ENCODE data around the gene USB1.

USB1 gene

DNA sequence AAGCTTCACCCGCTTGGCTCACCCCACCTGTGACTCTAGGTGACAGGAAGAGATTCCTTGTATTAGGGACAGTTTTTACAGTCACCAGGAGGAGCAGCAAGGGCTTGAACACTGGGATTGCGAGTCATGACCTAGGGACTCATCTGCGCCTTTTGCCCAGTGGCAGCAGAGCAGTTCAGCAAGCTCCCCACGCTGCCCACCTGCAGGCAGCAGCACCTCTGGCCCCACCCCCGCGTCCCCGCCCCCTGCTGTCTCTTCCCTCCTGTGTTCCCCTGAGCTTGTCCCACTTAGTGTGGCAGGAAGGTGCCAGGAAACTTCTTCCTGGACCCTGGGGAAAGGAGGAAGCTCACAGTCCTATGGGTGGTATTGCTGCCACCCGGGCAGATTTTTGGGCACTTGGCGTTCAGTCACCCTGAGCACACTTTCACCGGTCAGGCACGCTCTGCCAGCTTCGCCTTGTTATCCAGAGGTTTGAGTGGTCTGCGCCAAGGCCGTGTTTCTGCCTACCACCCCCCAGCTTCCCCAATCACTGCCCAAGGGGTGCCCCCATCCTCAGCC is 33.0 kb downstream of the USB1 start:
- no peak for DNase-seq (ENCODE audit: low read depth in 3 of 3)

DNA sequence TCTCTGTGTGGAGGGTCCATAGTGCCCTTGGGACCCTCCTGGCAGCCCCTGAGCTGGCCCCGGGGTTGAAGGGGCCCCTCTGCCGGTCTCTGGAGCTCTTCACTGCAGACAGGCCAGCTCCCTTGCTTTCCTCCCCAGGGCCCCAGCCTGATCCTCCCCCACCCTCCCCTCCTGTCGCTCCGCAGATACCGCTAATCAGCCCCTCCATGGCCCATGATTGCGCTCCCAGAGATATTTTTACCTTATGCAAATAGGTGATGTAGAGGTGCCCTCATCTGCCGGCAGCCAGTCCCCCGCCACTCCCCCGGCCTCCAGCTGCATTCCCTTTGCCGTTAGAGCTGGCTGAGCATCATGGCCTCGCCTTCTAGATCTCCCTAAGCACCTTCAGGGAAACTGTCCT is 33.6 kb downstream of the USB1 start:
- no peak for DNase-seq (ENCODE audit: low read depth in 3 of 3)

DNA sequence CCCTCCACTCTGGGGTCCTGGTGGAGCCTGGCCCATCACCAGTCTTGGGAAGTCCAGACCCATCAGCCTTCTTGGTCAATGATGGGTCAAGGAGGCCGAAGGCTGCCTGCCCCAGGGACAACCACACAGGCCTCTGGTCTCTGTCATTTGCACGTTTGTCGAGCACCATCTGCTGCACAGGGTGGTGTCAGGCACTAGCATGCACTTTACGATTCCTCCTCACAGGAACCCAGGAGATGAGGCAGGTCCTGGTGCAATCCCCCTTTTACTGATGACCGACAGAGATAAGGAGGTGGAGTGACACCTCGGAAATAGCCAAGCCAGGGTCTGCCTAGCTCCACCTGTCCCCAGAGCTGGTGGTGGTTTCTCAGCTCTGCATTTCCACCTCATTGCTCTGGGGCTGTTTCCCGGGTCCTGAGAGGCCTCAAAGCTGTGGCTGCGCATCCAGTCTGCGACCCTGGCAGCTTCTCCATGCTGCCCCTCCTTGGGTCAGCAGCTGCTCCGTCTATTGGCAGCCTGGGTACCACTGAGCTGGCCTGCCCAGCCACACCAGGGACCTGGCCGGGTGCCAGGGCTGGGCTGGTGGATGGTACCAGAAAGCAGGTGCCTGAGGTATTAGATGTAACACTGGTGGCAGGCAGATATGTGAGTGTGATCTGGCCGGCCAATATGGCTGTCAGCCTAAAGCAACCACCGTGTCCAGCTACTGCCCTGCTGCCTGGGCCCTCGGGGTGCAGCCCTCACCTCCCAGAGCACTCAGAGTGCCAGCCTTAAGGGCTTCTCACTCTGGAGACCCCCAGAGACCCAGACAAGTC is 34.4 kb downstream of the USB1 start:
- no peak for DNase-seq (ENCODE audit: low read depth in 3 of 3)

DNA sequence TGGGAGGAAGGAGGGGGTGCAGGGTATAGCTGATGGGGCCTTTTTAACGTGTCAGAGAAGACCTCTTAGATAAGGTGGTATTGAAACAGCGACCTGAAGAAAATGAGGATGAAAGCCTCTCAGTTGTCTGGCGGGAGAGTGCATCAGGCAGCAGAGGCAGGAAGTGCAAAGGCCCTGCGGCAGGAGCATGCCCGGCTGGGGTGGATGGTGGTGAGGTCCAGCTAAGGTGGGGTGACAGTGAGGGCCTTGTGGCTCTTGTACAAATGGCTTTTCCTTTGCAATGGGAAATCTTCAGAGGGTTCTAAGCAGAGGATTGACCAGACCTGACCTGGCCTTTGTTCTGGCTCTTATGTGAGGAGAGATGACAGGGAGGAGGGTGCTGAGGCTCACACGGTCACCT is 35.7 kb downstream of the USB1 start:
- DNase-seq (ENCODE audit: low read depth in 3 of 3): no peak

DNA sequence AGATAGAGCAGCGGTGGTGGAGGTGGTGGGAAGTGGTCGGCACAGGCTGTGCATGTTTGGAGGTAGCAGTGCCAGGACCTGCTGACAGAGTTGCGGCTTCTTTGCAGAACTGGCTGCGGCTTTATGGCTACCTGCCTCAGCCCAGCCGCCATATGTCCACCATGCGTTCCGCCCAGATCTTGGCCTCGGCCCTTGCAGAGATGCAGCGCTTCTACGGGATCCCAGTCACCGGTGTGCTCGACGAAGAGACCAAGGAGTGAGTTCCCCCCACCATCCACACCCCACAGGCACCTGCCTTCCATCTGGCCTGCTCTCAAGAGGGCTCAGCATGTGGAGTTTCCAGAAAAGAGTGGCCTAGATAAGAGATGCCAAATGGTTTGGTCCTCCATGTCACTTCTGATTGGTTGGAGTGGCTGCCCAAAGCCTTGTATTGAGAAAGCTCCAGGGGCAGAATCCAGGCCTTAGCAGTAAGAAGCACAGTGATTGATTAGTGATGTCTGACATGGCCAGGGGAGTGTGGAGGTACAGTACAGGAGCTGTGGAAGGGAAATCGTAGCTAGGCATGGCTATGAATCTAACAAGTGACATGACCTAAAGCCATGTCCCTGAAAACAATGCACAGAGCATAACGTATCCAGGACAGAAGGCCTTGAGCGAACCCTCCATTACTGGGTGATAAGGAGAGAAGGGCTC is 36.3 kb downstream of the USB1 start:
- DNase-seq (ENCODE audit: low read depth in 3 of 3): no peak

DNA sequence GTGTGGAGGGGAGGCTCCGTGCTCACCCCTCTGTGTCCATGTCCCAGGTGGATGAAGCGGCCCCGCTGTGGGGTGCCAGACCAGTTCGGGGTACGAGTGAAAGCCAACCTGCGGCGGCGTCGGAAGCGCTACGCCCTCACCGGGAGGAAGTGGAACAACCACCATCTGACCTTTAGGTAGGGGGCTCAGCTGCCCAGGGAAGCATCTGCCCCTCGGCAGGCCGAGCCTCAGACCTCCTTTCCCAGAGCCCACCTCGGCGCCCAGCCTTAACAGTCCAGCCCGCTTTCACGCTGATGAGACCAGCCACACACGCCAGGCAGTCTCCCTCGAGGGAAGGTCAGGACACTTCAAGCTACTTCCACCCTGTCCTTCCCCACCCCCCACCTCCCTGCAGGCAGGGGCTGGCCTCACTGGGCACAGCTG is 37.0 kb downstream of the USB1 start:
- DNase-seq (ENCODE audit: low read depth in 3 of 3): no peak

DNA sequence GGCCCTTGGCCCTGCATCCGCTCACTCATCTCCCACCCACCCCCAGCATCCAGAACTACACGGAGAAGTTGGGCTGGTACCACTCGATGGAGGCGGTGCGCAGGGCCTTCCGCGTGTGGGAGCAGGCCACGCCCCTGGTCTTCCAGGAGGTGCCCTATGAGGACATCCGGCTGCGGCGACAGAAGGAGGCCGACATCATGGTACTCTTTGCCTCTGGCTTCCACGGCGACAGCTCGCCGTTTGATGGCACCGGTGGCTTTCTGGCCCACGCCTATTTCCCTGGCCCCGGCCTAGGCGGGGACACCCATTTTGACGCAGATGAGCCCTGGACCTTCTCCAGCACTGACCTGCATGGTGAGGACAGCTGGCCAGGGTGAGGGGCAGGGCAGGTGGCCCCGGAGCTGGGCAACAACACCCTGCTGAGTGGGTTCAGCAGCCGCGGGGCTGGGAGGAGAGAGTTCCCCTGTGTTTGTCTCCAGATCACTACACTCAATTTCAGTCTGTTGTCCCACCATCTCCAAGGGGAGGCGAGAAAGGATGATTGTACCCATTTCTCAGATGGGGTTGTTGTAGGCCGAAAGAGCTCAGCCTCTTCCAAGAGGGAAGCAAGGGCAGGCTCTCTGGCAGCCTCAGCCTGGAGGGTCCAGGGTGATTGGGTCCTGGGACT is 38.8 kb downstream of the USB1 start:
- DNase-seq (ENCODE audit: low read depth in 3 of 3): no peak

DNA sequence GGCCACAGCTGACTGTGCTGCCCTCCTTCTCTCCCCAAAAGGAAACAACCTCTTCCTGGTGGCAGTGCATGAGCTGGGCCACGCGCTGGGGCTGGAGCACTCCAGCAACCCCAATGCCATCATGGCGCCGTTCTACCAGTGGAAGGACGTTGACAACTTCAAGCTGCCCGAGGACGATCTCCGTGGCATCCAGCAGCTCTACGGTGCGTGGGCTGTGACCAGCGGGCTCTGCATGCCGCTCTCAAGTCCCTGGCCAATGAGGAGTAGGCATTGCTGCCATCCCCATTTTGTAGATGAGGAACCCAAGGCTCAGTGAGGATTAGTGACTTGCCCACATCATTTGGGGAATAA is 39.3 kb downstream of the USB1 start:
- no peak for DNase-seq (ENCODE audit: low read depth in 3 of 3)

DNA sequence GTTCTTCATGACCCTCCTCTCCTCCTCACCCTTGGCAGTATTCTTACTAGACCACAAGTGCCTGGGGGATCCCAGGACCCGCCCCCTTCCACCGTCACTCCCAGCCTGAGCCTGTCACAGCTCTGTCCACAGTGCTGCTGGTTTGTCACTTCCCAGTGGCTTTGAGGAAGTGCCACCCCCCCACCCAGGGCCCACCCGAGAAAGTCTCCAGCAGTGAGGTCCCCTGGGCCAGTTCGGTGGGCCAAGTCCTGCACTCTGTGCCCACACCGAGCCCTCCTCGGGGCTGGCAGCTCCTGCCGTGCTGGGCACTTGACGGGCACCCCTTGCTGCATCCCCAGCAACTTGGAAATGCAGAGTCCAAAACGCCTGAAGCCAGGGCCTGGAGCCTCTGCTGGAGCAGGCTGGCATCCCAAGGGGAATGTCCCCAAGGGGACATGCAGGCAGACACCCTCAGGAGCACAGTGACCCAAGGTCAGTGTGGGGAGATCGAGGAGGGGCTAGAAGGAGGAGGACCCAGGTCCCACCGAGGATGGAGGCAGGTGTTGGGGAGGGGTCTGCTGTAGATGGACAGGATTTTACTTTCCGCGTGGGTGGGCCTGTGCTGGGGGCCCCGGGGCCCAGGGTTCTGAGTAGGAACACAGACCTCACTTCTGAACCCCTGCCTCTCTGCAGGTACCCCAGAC is 39.9 kb downstream of the USB1 start:
- no peak for DNase-seq (ENCODE audit: low read depth in 3 of 3)

DNA sequence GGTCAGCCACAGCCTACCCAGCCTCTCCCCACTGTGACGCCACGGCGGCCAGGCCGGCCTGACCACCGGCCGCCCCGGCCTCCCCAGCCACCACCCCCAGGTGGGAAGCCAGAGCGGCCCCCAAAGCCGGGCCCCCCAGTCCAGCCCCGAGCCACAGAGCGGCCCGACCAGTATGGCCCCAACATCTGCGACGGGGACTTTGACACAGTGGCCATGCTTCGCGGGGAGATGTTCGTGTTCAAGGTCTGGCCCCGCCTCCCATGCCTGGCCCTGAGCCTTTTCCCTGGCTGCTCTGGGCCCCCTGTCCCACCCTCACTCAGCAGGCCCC is 40.4 kb downstream of the USB1 start:
- no peak for DNase-seq (ENCODE audit: low read depth in 3 of 3)

DNA sequence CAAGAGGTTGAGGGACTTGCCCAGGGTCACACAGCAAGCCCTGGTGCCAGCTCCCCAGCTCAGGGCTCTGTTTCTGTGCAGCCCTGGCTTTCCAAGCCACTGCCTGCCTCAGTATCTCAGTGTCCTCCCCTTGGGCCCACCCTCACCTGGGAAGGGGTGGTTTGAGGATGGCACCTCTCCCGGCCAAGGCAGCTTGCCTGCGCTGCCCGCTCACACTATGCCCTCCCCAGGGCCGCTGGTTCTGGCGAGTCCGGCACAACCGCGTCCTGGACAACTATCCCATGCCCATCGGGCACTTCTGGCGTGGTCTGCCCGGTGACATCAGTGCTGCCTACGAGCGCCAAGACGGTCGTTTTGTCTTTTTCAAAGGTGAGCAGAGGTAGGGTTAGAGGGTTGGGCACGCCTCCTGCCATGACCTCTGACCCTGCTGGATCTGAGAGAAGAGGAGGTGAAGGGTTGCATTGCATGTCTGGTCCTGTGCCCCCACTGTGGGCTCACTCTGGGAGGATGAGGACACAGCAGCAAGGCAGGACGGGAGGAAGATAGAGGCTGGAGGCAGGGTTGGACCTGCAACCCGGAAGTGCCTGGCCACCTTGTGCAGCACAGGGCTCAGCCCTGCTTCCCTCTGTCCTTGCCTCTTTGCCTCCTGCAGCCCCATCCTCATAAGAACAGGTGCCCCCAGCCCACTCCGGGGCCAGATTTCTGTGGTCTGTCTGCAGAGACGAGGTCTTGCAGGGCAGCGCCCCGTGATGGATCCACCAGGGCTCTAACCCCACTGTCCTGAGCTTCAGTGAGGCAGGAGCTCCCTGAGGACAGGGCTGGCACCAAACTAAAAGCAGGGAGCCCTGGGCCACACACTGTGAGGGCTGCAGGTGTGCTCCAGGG is 41.0 kb downstream of the USB1 start:
- no peak for DNase-seq (ENCODE audit: low read depth in 3 of 3)

DNA sequence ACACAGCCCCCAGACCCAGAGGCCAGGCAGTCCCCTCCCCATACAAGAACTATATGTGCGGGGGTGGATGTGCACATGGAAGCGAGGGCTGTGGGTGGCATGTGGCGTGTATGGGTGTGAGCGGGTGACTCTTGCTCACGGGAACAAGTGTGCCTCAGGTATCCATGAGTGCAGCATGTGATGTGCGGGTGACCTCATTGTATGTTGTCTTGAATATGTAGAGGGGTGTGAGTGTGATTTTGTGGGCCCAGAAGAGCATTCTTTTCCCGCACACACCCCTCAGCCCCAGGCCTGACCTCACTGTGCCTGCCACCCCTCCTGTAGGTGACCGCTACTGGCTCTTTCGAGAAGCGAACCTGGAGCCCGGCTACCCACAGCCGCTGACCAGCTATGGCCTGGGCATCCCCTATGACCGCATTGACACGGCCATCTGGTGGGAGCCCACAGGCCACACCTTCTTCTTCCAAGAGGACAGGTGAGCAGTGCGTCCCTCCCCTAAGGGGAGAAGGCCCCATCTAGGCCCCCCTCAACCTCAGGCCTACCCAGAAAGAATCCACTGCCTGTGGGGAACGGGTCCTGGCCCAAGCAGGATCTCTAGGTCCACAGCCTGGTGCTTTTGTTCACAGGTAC is 41.8 kb downstream of the USB1 start:
- DNase-seq (ENCODE audit: low read depth in 3 of 3): no peak

DNA sequence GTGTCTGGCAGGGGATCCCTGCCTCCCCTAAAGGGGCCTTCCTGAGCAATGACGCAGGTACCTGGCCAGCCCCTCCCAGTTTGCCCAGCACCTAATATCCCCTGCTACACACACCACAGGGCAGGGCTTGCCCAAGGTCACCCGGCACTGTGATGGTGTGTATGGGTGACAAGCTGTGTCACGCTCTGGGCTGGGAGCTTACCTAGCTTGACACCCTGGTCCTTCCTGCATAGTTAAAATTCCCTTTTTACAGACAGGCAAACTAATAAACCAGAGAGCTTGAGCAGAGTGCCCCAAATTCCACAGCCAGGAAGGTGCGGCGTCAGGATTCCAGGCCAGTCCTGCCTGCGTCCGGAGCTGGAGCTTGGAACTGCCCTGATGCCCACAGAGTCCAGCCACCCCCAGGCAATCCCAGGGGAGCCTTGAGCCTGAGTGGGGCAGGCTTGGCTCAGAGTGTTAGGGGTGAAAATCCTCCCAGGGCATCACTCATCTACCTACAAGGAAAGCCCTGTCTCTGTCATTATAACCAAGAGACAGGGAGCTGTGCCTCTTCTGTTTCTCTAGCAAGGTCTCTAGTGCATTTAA is 42.5 kb downstream of the USB1 start:
- no peak for DNase-seq (ENCODE audit: low read depth in 3 of 3)

DNA sequence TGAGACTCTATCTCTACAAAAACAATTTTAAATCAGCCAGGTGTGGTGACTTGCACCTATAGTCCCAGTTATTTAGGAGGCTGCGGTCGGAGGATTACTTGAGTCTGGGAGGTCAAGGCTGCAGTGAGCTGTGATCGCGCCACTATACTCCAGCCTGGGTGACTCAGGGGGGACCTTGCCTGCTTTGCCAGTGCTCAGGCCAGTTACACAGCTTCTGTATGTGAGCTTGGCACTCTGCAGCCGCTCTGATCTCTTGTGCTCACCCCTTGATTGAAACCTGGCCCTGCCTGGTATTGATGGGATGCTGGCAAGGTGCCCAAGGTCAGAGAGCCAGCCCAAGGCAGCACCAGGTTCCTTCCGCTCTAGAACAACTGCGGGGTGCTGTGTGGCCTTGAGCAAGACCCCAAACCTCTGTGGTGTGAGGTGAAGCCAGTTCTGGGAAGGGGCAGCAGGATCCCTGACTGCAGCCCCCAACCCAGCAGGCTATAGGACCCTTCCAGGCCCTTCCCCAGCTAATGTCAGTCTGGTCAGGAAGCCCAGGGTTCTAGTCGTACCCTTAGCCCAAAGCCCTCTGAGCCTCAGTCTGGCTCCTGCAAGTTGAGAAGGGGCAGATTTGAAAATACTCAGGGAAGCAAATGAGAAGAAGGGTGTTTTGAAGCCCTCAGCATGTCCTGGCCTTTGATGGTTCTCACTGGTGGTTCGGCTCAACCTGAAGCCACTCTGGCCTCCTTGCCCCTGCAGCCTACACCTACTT is 43.2 kb downstream of the USB1 start:
- DNase-seq (ENCODE audit: low read depth in 3 of 3): no peak

DNA sequence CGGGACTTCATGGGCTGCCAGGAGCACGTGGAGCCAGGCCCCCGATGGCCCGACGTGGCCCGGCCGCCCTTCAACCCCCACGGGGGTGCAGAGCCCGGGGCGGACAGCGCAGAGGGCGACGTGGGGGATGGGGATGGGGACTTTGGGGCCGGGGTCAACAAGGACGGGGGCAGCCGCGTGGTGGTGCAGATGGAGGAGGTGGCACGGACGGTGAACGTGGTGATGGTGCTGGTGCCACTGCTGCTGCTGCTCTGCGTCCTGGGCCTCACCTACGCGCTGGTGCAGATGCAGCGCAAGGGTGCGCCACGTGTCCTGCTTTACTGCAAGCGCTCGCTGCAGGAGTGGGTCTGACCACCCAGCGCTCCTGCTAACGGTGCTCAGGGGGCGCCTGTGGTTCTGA is 43.9 kb downstream of the USB1 start:
- DNase-seq (ENCODE audit: low read depth in 3 of 3): no peak

DNA sequence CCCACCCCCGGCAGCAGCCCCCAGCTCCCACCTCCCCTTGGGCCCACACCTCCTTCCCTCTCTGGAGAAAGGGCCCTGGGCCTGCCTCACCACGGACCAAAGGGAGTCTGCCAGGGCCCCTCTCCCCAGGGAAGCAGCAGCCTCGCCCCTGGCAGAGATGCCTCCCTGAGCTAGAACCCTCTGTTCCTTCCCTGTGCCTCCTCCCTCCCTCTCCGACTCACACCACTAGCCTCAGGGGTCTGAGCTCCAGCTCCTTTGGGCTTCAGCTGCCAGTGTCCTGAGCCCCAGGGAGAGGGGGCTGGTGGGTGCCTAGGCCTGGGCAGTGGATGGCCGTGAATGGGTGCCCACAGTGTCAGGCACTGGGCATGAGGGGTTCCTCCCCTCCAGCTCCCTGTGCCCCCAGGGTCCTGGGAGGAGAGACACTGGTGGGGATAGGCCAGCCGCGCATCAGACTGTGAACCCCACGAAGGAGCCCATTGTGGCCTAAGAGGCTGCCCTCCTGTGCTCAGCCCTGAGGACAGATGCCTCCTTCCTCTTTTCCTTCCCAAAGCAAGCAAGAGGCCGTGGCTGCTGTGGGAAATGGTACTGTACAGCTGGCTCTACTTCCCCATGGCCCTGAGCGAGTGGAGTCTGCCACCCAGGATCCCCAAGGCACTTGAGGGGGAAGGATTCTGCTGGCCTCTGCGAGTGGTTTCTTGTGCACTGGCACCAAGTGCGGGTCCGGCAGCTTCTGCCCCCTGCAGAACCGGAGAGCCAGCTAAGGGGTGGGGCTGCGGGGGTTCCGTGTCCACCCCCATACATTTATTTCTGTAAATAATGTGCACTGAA is 45.1 kb downstream of the USB1 start:
- DNase-seq (ENCODE audit: low read depth in 3 of 3): no peak

DNA sequence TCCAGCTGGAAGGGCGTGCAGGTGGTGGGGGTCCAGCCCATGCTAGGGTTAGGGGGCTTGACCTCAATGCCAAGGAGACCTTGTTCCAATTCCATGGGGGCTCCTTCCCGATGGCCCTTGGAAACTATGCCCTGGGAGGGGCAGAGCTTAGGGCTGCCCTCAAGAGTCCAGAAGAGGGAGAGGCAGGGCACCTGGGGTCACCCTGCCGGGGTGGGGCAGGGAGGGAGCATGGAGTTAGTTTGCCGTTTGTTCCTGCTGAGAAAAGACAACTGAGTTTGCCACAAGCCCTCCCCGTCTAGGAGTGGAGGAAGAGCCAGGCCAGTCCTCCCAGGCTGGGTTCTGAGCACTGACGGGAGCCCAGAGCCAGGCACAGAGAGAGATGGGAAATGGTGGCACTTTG is 45.7 kb downstream of the USB1 start:
- DNase-seq (ENCODE audit: low read depth in 3 of 3): no peak

DNA sequence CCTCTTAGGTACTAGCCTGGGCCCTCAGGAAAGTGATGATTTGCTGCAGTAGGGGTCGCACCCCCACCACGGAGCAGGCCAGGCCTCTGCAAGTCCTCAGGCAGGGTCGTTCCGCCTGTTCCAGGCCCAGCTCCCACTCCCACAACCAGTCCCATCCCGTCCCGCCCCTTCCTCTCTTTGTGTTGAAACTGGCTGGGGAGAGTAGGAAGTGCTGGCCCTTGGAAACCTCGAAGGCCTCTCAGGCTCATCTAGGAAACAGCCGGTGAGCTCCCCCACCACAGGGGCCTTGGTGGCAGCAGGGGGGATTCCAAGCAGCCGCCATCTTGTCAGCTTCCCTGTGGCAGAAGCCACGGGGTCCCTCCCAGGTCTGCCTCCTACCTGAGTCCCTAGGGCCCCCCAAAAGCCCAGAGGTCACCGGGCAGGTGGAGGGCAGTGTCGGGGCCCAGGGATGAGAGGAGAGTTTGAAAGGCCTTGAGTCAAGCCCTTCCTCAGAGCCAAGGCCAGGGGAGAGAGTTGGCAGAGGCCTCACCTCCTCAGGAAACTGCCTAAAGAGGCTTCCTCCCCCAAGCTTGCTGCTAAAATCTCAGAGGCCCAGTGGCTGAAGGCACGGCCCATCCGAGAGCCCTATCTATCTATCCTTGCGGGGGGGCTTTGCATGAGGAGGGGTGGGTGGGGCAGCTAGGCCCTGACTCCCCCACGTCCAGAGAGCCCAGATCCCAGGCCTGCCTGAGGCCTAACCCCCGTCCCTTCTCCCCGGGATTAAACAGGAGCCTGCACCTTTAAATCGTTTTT is 46.5 kb downstream of the USB1 start:
- DNase-seq (ENCODE audit: low read depth in 3 of 3): no peak
